ENCODE measurements around the gene NOPCHAP1. TPM values are rescaled to one million over a fixed set of nuclear protein-coding genes. Genes with fewer than 3 reads are reported as not detected.

Gene NOPCHAP1
- total and polyA plus RNA-seq, 2 of the 8 experiments (the other 6 are each of a cell fraction or from before 2014, with no cell fraction given): 14.9 to 39.5 TPM

GRCh38 chr12:104976703-104977102 is 9.4 kb upstream of the NOPCHAP1 start:
- no peak overlapping the region for H2BK5ac ChIP-seq (ENCODE audit: low read depth, low read length)
- H3K9ac ChIP-seq (replicated peaks in 1 of 4; ENCODE audit: extremely low read depth in 1 of 4, low read depth in 3 of 4, low read length in 3 of 4): no peak overlapping the region
- no peak overlapping the region for H3K56ac ChIP-seq (replicated peaks; ENCODE audit: insufficient read length, low read depth, low read length)
- POLR2A ChIA-PET (ENCODE audit: partially characterized antibody): no interaction called here
- no peak overlapping the region for H2BK12ac ChIP-seq (ENCODE audit: low read depth, low read length)
- DNase-seq (ENCODE audit: low read depth in 1 of 2, low spot score in 2 of 2) (peak in 1 of 2 experiments; percentile 57), FAIRE-seq (no peak)
- no peak overlapping the region for H3K4me2 ChIP-seq (ENCODE audit: insufficient read depth in 1 of 2, low read depth in 2 of 2, low read length in 2 of 2)
- no peaks in the 10 kb centered on the region for H3K36me3 ChIP-seq (ENCODE audit: control insufficient read depth in 2 of 4, insufficient read depth in 4 of 4, low read length in 3 of 4)
- no peaks in the 10 kb centered on the region for H3K23me2 ChIP-seq (ENCODE audit: low read depth, low read length)
- H2AFZ ChIP-seq (ENCODE audit: low read length): no peak overlapping the region
- WGBS, 2 experiments (ENCODE audit: extremely low coverage in 1 of 2, insufficient coverage in 1 of 2, insufficient read length in 1 of 2, insufficient replicate concordance in 2 of 2, low coverage in 1 of 2, low lambda C conversion rate in 2 of 2, missing lambda C conversion rate in 1 of 2): 68% methylated on average over 8 of the region's 8 CpGs; no CpG with 5 or more reads in 1 of the 2 experiments
- no peak overlapping the region for H3K27ac ChIP-seq (ENCODE audit: low read depth, low read length)
- H2AK5ac ChIP-seq (ENCODE audit: low read depth, low read length): no peak overlapping the region
- no peaks in the 10 kb centered on the region for H3K27me3 ChIP-seq (replicated peaks in 1 of 4; ENCODE audit: control insufficient read depth in 3 of 4, extremely low read depth in 1 of 4, insufficient read depth in 3 of 4, low read length in 3 of 4)
- H3K79me1 ChIP-seq (ENCODE audit: low read depth, low read length): no peaks in the 10 kb centered on the region
- no peak overlapping the region for H3K18ac ChIP-seq (ENCODE audit: extremely low read depth, low read length)
- H3K4ac ChIP-seq (replicated peaks; ENCODE audit: insufficient read length, low read depth, low read length): no peak overlapping the region
- no peak overlapping the region for H2BK120ac ChIP-seq (replicated peaks; ENCODE audit: low read depth, low read length)
- no peak overlapping the region for H3K4me3 ChIP-seq (ENCODE audit: extremely low read depth in 1 of 4, insufficient read depth in 2 of 4, low read depth in 3 of 4, low read length in 4 of 4)
- H4K20me1 ChIP-seq (replicated peaks in 1 of 2; ENCODE audit: control insufficient read depth in 1 of 2, insufficient read depth in 2 of 2, low read length in 2 of 2): no peaks in the 10 kb centered on the region
- no peak overlapping the region for H4K91ac ChIP-seq (replicated peaks; ENCODE audit: insufficient read length, low read length)
- no peak overlapping the region for H3K23ac ChIP-seq (ENCODE audit: insufficient read length)
- H4K8ac ChIP-seq (ENCODE audit: extremely low read depth, insufficient read depth, low read length): no peak overlapping the region
- no peak overlapping the region for H3K14ac ChIP-seq (ENCODE audit: insufficient read length)
- no peaks in the 10 kb centered on the region for H3K4me1 ChIP-seq (replicated peaks in 1 of 4; ENCODE audit: control insufficient read depth in 3 of 4, insufficient read depth in 4 of 4, low read length in 3 of 4)
- TF ChIP-seq CTCF (IDR thresholded peaks at IDR 0.05; ENCODE audit: control extremely low read depth in 1 of 3, insufficient read depth in 1 of 3, low read depth in 1 of 3, low read length in 3 of 3) (peak; percentile 36 to 53 (median 46)), RAD21 (IDR thresholded peaks at IDR 0.05 in 1 of 2, conservative IDR thresholded peaks at IDR 0.05 in 1 of 2; ENCODE audit: low read depth in 2 of 2, low read length in 2 of 2) (peak; percentile 24 to 43; a peak in 3 of 4 replicates), RBBP5 (IDR thresholded peaks at IDR 0.05; ENCODE audit: borderline replicate concordance, low read depth, low read length) (no peak)
- CTCF ChIA-PET (ENCODE audit: partially characterized antibody): interaction anchor here (1.0 to 2.2 kb wide), 6 partner anchors 9 to 53 kb away, joined by 3 to 10 read pairs (median 6); partner anchors contain the start of gene NOPCHAP1
- H3K79me2 ChIP-seq (ENCODE audit: control insufficient read depth in 1 of 2, insufficient read depth in 2 of 2, low read length in 2 of 2): no peaks in the 10 kb centered on the region
- no peak overlapping the region for H2BK15ac ChIP-seq (ENCODE audit: low read length)
- H4K5ac ChIP-seq (ENCODE audit: insufficient read length, low read depth, low read length): no peak overlapping the region
- no peaks in the 10 kb centered on the region for H3K9me3 ChIP-seq (ENCODE audit: insufficient read depth in 2 of 2, low read depth in 1 of 2, low read length in 1 of 2)
- no peak overlapping the region for H2BK20ac ChIP-seq (ENCODE audit: low read length)
